ENCODE data around the gene NOL9. TPM values are rescaled to one million over a fixed set of nuclear protein-coding genes. Genes with fewer than 3 reads are reported as not detected.

NOL9 gene
- total and polyA plus RNA-seq, 10 of the 15 experiments (the other 5 are each of a cell fraction or from before 2014, with no cell fraction given), result 3.9 to 35.9 (median 23.0) TPM

- RAD21 ChIA-PET (ENCODE audit: unreplicated experiment), result interaction anchor here (0.7 to 1.4 kb wide), 2 partner anchors 94 to 121 kb away, joined by 3 read pairs; no protein-coding TSS in a partner anchor
- Histone ChIP-seq H4K20me1 (ENCODE audit: control insufficient read depth, insufficient read depth) (peaks cover 2% of the 10 kb centered on the region; the same call in 1 of the 2 replicates), H3K4me3 (no peak overlapping the region), H3K27ac (ENCODE audit: control insufficient read depth, insufficient read depth) (no peak overlapping the region), H2AFZ (ENCODE audit: control insufficient read depth, low read depth, low read length) (no peak overlapping the region), H3K9me3 (replicated peaks; ENCODE audit: control insufficient read depth, insufficient read depth, low read length) (no peaks in the 10 kb centered on the region), H3K27me3 (replicated peaks in 1 of 2; ENCODE audit: control insufficient read depth in 2 of 2, insufficient read depth in 2 of 2, low read length in 1 of 2) (peaks cover 2 to 3% of the 10 kb centered on the region in 2 experiments; a peak in 3 of 4 replicates), H3K4me1 (ENCODE audit: control insufficient read depth, insufficient read depth, low read length) (no peaks in the 10 kb centered on the region), H3K4me2 (ENCODE audit: control insufficient read depth, insufficient read depth) (no peak overlapping the region), H3K36me3 (ENCODE audit: control insufficient read depth in 2 of 2, insufficient read depth in 2 of 2, low read length in 1 of 2) (no peaks in the 10 kb centered on the region), H3K9ac (ENCODE audit: control insufficient read depth, insufficient read depth, low read length) (no peak overlapping the region), H3K79me2 (ENCODE audit: control insufficient read depth, insufficient read depth, low read length) (no peaks in the 10 kb centered on the region)
- no peak for TF ChIP-seq ZZZ3 (IDR thresholded peaks at IDR 0.05; ENCODE audit: control insufficient read depth, insufficient read length, low read depth)
- no peak for TF ChIP-seq SP1 (IDR thresholded peaks at IDR 0.05; ENCODE audit: low read depth, low read length)
- no peak for TF ChIP-seq ETV6 (conservative IDR thresholded peaks at IDR 0.05 in 1 of 2, IDR thresholded peaks at IDR 0.05 in 1 of 2; ENCODE audit: borderline replicate concordance in 1 of 2, low read depth in 1 of 2)
- no peak for TF ChIP-seq RUNX3 (IDR thresholded peaks at IDR 0.05; ENCODE audit: low read length)
- no peak for TF ChIP-seq E4F1 (IDR thresholded peaks at IDR 0.05; ENCODE audit: borderline replicate concordance, partially characterized antibody)
- TF ChIP-seq IRF4 (IDR thresholded peaks at IDR 0.05; ENCODE audit: low read depth, low read length), result no peak
- no peak for TF ChIP-seq HSF1 (IDR thresholded peaks at IDR 0.05; ENCODE audit: low read depth, low read length)
- no peak for TF ChIP-seq NFIC (IDR thresholded peaks at IDR 0.05; ENCODE audit: low read depth, low read length)
- no peak for TF ChIP-seq MTA3 (IDR thresholded peaks at IDR 0.05; ENCODE audit: borderline replicate concordance, low read length)
- TF ChIP-seq CHD4 (IDR thresholded peaks at IDR 0.05), result no peak
- no peak for TF ChIP-seq ZBTB11 (CRISPR knock-in tag; IDR thresholded peaks at IDR 0.05)
- TF ChIP-seq DPF2 (IDR thresholded peaks at IDR 0.05), result no peak
- no peak for TF ChIP-seq CHD1 (IDR thresholded peaks at IDR 0.05; ENCODE audit: low read depth, low read length)
- no peak for TF ChIP-seq BCL11A (IDR thresholded peaks at IDR 0.05; ENCODE audit: low read depth, low read length)
- TF ChIP-seq STAT1 (conservative IDR thresholded peaks at IDR 0.05), result no peak
- no peak for TF ChIP-seq JUND (IDR thresholded peaks at IDR 0.05; ENCODE audit: low read depth, low read length)
- TF ChIP-seq TAF1 (IDR thresholded peaks at IDR 0.05; ENCODE audit: borderline replicate concordance, low read depth, low read length), result no peak
- no peak for TF ChIP-seq FOS (IDR thresholded peaks at IDR 0.05; ENCODE audit: borderline replicate concordance, extremely low read depth, insufficient read length)
- SMC1A ChIA-PET (ENCODE audit: uncharacterized antibody, unreplicated experiment), result no interaction called here
- intact Hi-C loops (cut with micrococcal nuclease; ENCODE audit: unreplicated experiment) (no loop called here), in situ Hi-C loops (cut with MboI) (loop anchor here (25.0 kb wide), 1 partner anchor 724 kb away; no protein-coding TSS in a partner anchor)
- WGBS (ENCODE audit: insufficient coverage, insufficient replicate concordance, low lambda C conversion rate, missing lambda C conversion rate), result 65% methylated on average over 13 of the region's 14 CpGs
- BruUV-seq (replicated peaks), result no TSS peak
- CTCF ChIA-PET, result interaction anchor here (0.6 to 3.6 kb wide), 8 partner anchors 8 to 159 kb away, joined by 3 to 24 read pairs (median 4); no protein-coding TSS in a partner anchor
- ATAC-seq (no peak), DNase-seq (ENCODE audit: low read depth, low spot score) (no peak), FAIRE-seq (no peak)
- POLR2A ChIA-PET, result no interaction called here
Measured at GRCh38 chr1:6487804-6488484, 66.4 kb downstream of the NOL9 start.
